Mesothelial cell of epicardium (in vitro differentiated cells): ENCODE results near the gene COL23A1. TPM values are rescaled to one million over a fixed set of nuclear protein-coding genes. Genes with fewer than 3 reads are reported as not detected.

ENCODE experiments used
- DNase-seq, 2 experiments: peaks; one replicate each; pipeline ENCODE4 v3.0.0; 2021; ENCODE audit warnings: low spot score in 2 of 2; ENCODE audit not compliant: unreplicated experiment in 2 of 2
- H3K27ac Mint-ChIP-seq: 2 replicates; pipeline ENCODE4 v1.8.0; 2021; ENCODE audit warnings: mixed read lengths
- H3K27me3 Mint-ChIP-seq: 2 replicates; pipeline ENCODE4 v1.8.0; 2021; ENCODE audit warnings: low read depth, mixed read lengths
- H3K36me3 Mint-ChIP-seq: 2 replicates; pipeline ENCODE4 v1.8.0; 2021; ENCODE audit warnings: mixed read lengths
- H3K4me1 Mint-ChIP-seq: 2 replicates; pipeline ENCODE4 v1.8.0; 2021; ENCODE audit warnings: mixed read lengths
- H3K4me3 Mint-ChIP-seq: 2 replicates; pipeline ENCODE4 v1.8.0; 2021; ENCODE audit warnings: mild to moderate bottlenecking, moderate library complexity, mixed read lengths
- H3K9me3 Mint-ChIP-seq: 2 replicates; pipeline ENCODE4 v1.8.0; 2021; ENCODE audit warnings: mixed read lengths
- CTCF ChIP-seq: fragments of 200-600 bp; sonication (generic); IDR thresholded peaks from one replicate; pipeline ENCODE4 v1.5.0; 2021; ENCODE audit warnings: antibody characterized with exemption; ENCODE audit not compliant: unreplicated experiment
- total RNA-seq: library from RNA; stranded (reverse); gene quantifications from 3 replicates; pipeline ENCODE4 v1.2.1, GENCODE V29; 2021

The COL23A1 gene
- total RNA-seq, 1 donor from 2014 or later = 13.6 TPM

DNA sequence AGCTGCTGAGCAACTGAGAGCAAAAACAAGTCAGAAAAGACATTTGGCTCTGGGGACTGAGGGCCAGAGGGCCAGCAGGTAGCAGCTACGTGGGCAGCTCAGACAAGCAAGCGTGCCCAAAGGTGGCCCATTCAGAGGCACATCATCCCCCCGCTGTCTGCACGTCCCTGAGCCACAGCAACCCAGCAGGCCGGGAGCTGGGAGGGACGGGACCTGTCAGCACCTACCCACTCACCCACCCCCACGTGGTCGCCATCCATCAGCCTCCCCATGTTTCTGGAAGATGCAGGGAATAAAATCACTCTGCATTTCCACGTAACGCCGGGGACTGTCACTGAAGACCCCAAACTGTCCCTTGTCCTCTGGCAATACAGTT lies 167.8 kb downstream of the COL23A1 start:
- H3K9me3 Mint-ChIP-seq = no peaks in the 10 kb centered on the region
- H3K4me1 Mint-ChIP-seq = peaks cover 44% of the 10 kb centered on the region
- no peak overlapping the region for H3K4me3 Mint-ChIP-seq
- DNase-seq = no peak
- TF ChIP-seq CTCF = no peak
- H3K36me3 Mint-ChIP-seq = no peaks in the 10 kb centered on the region
- H3K27ac Mint-ChIP-seq = no peak overlapping the region
- H3K27me3 Mint-ChIP-seq = no peaks in the 10 kb centered on the region

DNA sequence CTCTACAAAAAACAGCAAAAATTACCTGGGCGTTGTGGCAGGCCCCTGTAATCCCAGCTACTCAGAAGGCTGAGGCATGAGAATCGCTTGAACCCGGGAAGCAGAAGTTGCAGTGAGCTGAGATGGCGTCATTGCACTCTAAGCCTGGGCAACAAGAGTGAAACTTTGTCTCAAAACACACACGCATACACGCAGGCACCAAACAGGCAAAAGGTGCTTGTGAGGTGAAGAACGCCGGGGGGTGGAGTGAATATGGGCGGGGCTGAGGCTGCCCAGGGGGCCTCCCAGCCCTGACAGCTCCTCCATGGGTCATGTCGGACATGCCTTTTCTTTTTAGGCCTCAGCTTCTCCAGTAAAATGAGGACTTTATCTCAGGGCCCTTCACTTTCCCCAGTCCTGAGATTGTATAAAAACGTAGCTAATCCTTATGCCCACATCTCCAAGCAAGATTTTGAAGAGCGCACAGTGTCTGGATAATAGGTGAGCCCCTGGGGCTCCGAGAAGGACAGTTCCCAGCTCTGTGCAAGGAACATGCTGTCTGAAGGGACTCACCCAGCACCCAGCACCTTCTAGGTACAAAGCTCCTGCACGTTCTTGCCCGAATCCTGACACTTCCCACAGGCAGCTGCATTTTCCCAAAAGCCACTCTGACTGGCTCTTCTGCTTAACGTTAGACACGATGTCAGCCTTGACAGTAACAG lies 168.3 kb downstream of the COL23A1 start:
- peaks cover 49% of the 10 kb centered on the region for H3K4me1 Mint-ChIP-seq
- H3K27me3 Mint-ChIP-seq = no peaks in the 10 kb centered on the region
- no peak overlapping the region for H3K27ac Mint-ChIP-seq
- TF ChIP-seq CTCF = no peak
- peak in 1 of 2 experiments; percentile 32 for DNase-seq
- H3K9me3 Mint-ChIP-seq = no peaks in the 10 kb centered on the region
- no peaks in the 10 kb centered on the region for H3K36me3 Mint-ChIP-seq
- H3K4me3 Mint-ChIP-seq = no peak overlapping the region

DNA sequence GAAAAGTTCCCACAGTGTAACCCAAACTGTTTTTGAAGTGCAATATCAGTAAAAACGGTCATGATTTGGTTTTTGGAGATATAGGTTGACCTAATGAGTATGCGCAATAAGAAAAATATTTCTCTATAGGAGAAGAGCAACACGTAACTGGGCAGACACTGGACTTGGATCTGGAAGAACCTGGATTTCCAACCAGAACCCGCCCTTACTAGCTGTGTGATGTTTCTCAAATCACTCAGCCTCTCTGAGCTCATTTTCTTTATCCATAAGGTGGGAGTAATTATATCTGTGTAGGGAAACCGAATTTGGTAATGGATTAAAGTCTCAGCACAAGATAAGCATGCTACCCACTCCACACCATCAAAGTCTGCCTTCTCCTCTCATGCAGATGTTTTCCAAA lies 169.1 kb downstream of the COL23A1 start:
- Mint-ChIP-seq H3K36me3 (no peaks in the 10 kb centered on the region), H3K4me1 (peaks cover 49% of the 10 kb centered on the region), H3K27me3 (no peaks in the 10 kb centered on the region), H3K9me3 (no peaks in the 10 kb centered on the region), H3K27ac (no peak overlapping the region), H3K4me3 (no peak overlapping the region)
- DNase-seq = no peak
- TF ChIP-seq CTCF = no peak

- Mint-ChIP-seq H3K36me3 (no peaks in the 10 kb centered on the region), H3K4me3 (no peak overlapping the region), H3K27ac (no peak overlapping the region), H3K9me3 (no peaks in the 10 kb centered on the region), H3K4me1 (peaks cover 47% of the 10 kb centered on the region), H3K27me3 (no peaks in the 10 kb centered on the region)
- TF ChIP-seq CTCF = no peak
- no peak for DNase-seq
Measured at GRCh38 chr5:178420354-178420781, 169.8 kb downstream of the COL23A1 start.

- H3K4me3 Mint-ChIP-seq = no peak overlapping the region
- no peaks in the 10 kb centered on the region for H3K27me3 Mint-ChIP-seq
- H3K4me1 Mint-ChIP-seq = peaks cover 43% of the 10 kb centered on the region
- DNase-seq = no peak
- TF ChIP-seq CTCF = no peak
- H3K36me3 Mint-ChIP-seq = no peaks in the 10 kb centered on the region
- no peak overlapping the region for H3K27ac Mint-ChIP-seq
- H3K9me3 Mint-ChIP-seq = no peaks in the 10 kb centered on the region
Measured at GRCh38 chr5:178419651-178420050, 170.5 kb downstream of the COL23A1 start.
